ENCODE data around the gene SEC14L3.

GRCh38 chr22:30460147-30460546 lies 11.7 kb downstream of the SEC14L3 start:
- TF ChIP-seq CTCF (IDR thresholded peaks at IDR 0.05), result no peak
- no peak for TF ChIP-seq POLR2AphosphoS5 (IDR thresholded peaks at IDR 0.05; ENCODE audit: low read depth, low read length)
- no peak for TF ChIP-seq SIN3A (IDR thresholded peaks at IDR 0.05; ENCODE audit: borderline replicate concordance, insufficient read depth, low read depth, low read length)
- TF ChIP-seq TCF7L2 (IDR thresholded peaks at IDR 0.05; ENCODE audit: low read depth, low read length), result no peak
- TF ChIP-seq, protein P1, sequence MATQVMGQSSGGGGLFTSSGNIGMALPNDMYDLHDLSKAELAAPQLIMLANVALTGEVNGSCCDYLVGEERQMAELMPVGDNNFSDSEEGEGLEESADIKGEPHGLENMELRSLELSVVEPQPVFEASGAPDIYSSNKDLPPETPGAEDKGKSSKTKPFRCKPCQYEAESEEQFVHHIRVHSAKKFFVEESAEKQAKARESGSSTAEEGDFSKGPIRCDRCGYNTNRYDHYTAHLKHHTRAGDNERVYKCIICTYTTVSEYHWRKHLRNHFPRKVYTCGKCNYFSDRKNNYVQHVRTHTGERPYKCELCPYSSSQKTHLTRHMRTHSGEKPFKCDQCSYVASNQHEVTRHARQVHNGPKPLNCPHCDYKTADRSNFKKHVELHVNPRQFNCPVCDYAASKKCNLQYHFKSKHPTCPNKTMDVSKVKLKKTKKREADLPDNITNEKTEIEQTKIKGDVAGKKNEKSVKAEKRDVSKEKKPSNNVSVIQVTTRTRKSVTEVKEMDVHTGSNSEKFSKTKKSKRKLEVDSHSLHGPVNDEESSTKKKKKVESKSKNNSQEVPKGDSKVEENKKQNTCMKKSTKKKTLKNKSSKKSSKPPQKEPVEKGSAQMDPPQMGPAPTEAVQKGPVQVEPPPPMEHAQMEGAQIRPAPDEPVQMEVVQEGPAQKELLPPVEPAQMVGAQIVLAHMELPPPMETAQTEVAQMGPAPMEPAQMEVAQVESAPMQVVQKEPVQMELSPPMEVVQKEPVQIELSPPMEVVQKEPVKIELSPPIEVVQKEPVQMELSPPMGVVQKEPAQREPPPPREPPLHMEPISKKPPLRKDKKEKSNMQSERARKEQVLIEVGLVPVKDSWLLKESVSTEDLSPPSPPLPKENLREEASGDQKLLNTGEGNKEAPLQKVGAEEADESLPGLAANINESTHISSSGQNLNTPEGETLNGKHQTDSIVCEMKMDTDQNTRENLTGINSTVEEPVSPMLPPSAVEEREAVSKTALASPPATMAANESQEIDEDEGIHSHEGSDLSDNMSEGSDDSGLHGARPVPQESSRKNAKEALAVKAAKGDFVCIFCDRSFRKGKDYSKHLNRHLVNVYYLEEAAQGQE (IDR thresholded peaks at IDR 0.05; ENCODE audit: insufficient read depth in 1 of 2, low read depth in 2 of 2, low read length in 1 of 2), result no peak
